HCT116 (cell line): Measurements from ENCODE around the gene SLC25A12.

Experiments used
- ELF1 ChIP-seq: IDR thresholded peaks from 2 replicates; pipeline ENCODE4 v1.6.1; 2012; ENCODE audit warnings: low read depth, borderline replicate concordance
- EZH2 ChIP-seq: fragments of 200-600 bp; sonication (generic); IDR thresholded peaks from 2 replicates; pipeline ENCODE4 v1.6.1; 2017; ENCODE audit warnings: antibody characterized with exemption, mixed run types
- POLR2A ChIP-seq: IDR thresholded peaks from 2 replicates; pipeline ENCODE4 v1.7.0; 2011; ENCODE audit warnings: borderline replicate concordance; ENCODE audit not compliant: insufficient read depth, insufficient read length; ENCODE audit errors: extremely low read depth
- RAD21 ChIP-seq: IDR thresholded peaks from 2 replicates; pipeline ENCODE4 v1.6.1; 2012; ENCODE audit warnings: low read depth, mild to moderate bottlenecking
- ZNF274 ChIP-seq: fragments of 200-500 bp; sonication (Bioruptor generic); IDR thresholded peaks from 2 replicates; pipeline ENCODE4 v1.6.1; 2014; ENCODE audit warnings: mild to moderate bottlenecking, low read depth, low read length, inconsistent platforms
- TF ChIP-seq, protein P1 (sequence below), 3 experiments: fragments of 200-600 bp in 1 of 3; sonication (generic) in 1 of 3; IDR thresholded peaks in 2 of 3; conservative IDR thresholded peaks in 1 of 3; 2 replicates each; pipeline ENCODE4 v1.5.1; 2012 to 2017; ENCODE audit warnings: low read depth in 2 of 3, low read length in 2 of 3, antibody characterized with exemption in 1 of 3, borderline replicate concordance in 1 of 3, control low read depth in 1 of 3, mild to moderate bottlenecking in 1 of 3, mixed read lengths in 1 of 3, mixed run types in 1 of 3, moderate library complexity in 1 of 3; ENCODE audit not compliant: insufficient read depth in 1 of 3
- TF ChIP-seq, protein P2 (sequence below): IDR thresholded peaks from 2 replicates; pipeline ENCODE4 v1.6.1; 2012; ENCODE audit warnings: low read depth

DNA sequence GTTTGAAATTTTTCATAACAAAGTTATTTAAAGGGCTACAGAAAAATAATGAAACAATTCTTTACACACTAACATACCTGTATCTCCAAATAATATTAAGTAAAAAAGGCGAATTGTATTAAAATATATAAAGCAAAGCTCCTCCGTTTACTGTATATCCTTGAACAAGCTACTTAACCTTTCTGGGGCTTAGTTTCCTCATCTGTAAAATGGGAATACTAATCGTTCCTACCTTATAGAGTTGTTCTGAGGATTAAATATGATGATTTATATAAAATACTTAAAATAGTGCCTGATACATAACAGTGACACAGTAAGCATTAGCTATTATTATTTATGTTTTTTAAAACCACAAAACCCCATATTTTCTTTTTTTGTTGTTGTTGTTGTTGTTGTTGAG is 13.3 kb downstream of the SLC25A12 start:
- TF ChIP-seq EZH2 (no peak), ELF1 (no peak), POLR2A (no peak), ZNF274 (no peak), RAD21 (no peak)
- TF ChIP-seq, protein P1, sequence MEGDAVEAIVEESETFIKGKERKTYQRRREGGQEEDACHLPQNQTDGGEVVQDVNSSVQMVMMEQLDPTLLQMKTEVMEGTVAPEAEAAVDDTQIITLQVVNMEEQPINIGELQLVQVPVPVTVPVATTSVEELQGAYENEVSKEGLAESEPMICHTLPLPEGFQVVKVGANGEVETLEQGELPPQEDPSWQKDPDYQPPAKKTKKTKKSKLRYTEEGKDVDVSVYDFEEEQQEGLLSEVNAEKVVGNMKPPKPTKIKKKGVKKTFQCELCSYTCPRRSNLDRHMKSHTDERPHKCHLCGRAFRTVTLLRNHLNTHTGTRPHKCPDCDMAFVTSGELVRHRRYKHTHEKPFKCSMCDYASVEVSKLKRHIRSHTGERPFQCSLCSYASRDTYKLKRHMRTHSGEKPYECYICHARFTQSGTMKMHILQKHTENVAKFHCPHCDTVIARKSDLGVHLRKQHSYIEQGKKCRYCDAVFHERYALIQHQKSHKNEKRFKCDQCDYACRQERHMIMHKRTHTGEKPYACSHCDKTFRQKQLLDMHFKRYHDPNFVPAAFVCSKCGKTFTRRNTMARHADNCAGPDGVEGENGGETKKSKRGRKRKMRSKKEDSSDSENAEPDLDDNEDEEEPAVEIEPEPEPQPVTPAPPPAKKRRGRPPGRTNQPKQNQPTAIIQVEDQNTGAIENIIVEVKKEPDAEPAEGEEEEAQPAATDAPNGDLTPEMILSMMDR (IDR thresholded peaks at IDR 0.05 in 2 of 3, conservative IDR thresholded peaks at IDR 0.05 in 1 of 3; ENCODE audit: borderline replicate concordance in 1 of 3, insufficient read depth in 1 of 3, low read depth in 2 of 3, low read length in 2 of 3): no peak
- TF ChIP-seq, protein P2, sequence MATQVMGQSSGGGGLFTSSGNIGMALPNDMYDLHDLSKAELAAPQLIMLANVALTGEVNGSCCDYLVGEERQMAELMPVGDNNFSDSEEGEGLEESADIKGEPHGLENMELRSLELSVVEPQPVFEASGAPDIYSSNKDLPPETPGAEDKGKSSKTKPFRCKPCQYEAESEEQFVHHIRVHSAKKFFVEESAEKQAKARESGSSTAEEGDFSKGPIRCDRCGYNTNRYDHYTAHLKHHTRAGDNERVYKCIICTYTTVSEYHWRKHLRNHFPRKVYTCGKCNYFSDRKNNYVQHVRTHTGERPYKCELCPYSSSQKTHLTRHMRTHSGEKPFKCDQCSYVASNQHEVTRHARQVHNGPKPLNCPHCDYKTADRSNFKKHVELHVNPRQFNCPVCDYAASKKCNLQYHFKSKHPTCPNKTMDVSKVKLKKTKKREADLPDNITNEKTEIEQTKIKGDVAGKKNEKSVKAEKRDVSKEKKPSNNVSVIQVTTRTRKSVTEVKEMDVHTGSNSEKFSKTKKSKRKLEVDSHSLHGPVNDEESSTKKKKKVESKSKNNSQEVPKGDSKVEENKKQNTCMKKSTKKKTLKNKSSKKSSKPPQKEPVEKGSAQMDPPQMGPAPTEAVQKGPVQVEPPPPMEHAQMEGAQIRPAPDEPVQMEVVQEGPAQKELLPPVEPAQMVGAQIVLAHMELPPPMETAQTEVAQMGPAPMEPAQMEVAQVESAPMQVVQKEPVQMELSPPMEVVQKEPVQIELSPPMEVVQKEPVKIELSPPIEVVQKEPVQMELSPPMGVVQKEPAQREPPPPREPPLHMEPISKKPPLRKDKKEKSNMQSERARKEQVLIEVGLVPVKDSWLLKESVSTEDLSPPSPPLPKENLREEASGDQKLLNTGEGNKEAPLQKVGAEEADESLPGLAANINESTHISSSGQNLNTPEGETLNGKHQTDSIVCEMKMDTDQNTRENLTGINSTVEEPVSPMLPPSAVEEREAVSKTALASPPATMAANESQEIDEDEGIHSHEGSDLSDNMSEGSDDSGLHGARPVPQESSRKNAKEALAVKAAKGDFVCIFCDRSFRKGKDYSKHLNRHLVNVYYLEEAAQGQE: no peak
